ENCODE data around the gene TARS3. TPM values are rescaled to one million over a fixed set of nuclear protein-coding genes. Genes with fewer than 3 reads are reported as not detected.

Gene TARS3
- total RNA-seq, 4 donors from 2014 or later: 7.7 to 36.3 (median 19.9) TPM

DNA sequence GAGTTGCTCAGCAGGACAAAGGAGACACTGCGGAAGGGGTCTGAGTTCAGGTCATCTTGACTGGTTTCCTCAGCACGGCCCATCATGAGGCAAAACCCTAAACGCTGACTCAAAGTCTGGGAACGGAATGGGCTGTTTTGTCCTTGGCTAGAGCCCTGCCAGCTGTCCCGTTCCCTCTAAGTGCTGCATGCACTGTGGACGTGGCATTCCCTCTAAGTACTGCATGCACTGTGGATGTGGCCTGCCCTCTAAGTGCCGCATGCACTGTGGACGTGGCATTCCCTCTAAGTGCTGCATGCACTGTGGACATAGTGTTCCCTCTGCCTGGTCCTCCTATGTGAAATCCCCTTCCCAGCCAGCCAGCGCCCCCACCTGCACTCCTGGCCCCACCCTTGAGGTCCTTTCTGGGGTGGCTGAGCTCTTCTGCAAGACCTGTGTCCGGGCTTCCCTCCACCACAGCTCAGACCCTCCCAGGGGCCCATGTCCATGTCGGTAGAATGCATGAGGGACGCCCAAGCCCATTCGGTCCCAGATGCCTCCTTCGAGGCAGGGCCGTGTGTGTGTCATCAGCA is 108.8 kb downstream of the TARS3 start:
- H3K9me3 ChIP-seq: no peaks in the 10 kb centered on the region
- TF ChIP-seq, protein P1, sequence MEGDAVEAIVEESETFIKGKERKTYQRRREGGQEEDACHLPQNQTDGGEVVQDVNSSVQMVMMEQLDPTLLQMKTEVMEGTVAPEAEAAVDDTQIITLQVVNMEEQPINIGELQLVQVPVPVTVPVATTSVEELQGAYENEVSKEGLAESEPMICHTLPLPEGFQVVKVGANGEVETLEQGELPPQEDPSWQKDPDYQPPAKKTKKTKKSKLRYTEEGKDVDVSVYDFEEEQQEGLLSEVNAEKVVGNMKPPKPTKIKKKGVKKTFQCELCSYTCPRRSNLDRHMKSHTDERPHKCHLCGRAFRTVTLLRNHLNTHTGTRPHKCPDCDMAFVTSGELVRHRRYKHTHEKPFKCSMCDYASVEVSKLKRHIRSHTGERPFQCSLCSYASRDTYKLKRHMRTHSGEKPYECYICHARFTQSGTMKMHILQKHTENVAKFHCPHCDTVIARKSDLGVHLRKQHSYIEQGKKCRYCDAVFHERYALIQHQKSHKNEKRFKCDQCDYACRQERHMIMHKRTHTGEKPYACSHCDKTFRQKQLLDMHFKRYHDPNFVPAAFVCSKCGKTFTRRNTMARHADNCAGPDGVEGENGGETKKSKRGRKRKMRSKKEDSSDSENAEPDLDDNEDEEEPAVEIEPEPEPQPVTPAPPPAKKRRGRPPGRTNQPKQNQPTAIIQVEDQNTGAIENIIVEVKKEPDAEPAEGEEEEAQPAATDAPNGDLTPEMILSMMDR (IDR thresholded peaks at IDR 0.05): no peak
- no peak for TF ChIP-seq POLR2A (IDR thresholded peaks at IDR 0.05)
- H3K4me1 ChIP-seq: peaks cover 0 to 28% (median 2%) of the 10 kb centered on the region in 4 donors
- DNase-seq: no peak
- H3K27me3 ChIP-seq: no peaks in the 10 kb centered on the region
- no peak overlapping the region for H3K27ac ChIP-seq
- no peak overlapping the region for H3K4me3 ChIP-seq
- no peaks in the 10 kb centered on the region for H3K36me3 ChIP-seq

DNA sequence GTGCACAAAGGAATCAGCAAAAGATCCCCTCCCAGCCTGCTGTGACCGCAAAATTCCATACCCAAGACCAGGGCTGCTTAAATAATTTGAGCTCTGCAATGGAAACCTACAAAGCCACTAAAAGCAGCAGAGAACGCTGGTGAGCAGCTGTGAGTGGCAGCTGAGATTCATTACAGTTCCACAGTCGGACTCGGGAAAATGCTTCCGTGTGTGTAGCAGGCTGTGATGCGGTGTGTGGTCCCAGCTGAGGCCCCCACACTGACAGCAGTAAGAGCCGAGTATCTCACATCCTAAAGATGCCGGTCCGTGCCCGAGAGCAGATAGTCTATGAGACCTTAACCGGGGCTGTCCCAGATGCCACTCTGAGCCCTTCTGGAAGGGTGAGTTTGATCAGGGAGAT is 109.5 kb downstream of the TARS3 start:
- Histone ChIP-seq H3K4me1 (peaks cover 0 to 28% (median 2%) of the 10 kb centered on the region in 4 donors), H3K4me3 (no peak overlapping the region), H3K36me3 (no peaks in the 10 kb centered on the region), H3K27me3 (no peaks in the 10 kb centered on the region), H3K27ac (no peak overlapping the region), H3K9me3 (no peaks in the 10 kb centered on the region)
- TF ChIP-seq, protein P1 (IDR thresholded peaks at IDR 0.05): no peak
- DNase-seq: no peak

DNA sequence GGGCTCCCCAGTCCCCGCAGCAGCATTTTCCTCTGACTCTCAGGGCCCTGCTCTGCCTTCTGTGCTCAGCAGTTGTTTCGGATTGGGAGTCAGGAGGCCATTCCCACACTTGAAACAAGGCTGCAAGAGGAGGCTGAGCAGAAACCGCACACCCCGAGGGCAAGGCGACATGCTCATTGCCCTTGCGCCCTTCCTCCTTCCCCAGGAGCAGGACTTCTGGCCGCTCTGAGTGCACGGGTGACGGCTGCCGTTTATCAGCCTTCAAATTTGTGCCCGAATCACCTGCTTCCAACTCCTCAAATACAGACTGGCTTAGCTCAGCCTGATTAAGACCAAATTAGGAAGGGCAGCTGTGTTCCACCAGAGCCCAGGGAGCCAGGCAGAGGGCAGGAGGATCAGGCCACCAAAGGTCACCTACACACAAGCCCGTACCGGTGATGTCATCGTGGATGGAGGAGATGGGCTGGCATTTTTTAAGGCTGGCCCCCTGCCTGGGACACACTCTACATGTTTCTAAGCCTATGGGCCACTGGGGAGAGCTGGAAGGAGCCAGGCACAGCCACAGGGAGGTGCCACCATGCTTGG is 110.2 kb downstream of the TARS3 start:
- Histone ChIP-seq H3K4me1 (peaks cover 0 to 28% (median 2%) of the 10 kb centered on the region in 4 donors), H3K4me3 (no peak overlapping the region), H3K36me3 (no peaks in the 10 kb centered on the region), H3K27ac (no peak overlapping the region), H3K27me3 (no peaks in the 10 kb centered on the region), H3K9me3 (no peaks in the 10 kb centered on the region)
- DNase-seq: no peak
- TF ChIP-seq POLR2A (IDR thresholded peaks at IDR 0.05): no peak
- TF ChIP-seq, protein P1 (IDR thresholded peaks at IDR 0.05): no peak

DNA sequence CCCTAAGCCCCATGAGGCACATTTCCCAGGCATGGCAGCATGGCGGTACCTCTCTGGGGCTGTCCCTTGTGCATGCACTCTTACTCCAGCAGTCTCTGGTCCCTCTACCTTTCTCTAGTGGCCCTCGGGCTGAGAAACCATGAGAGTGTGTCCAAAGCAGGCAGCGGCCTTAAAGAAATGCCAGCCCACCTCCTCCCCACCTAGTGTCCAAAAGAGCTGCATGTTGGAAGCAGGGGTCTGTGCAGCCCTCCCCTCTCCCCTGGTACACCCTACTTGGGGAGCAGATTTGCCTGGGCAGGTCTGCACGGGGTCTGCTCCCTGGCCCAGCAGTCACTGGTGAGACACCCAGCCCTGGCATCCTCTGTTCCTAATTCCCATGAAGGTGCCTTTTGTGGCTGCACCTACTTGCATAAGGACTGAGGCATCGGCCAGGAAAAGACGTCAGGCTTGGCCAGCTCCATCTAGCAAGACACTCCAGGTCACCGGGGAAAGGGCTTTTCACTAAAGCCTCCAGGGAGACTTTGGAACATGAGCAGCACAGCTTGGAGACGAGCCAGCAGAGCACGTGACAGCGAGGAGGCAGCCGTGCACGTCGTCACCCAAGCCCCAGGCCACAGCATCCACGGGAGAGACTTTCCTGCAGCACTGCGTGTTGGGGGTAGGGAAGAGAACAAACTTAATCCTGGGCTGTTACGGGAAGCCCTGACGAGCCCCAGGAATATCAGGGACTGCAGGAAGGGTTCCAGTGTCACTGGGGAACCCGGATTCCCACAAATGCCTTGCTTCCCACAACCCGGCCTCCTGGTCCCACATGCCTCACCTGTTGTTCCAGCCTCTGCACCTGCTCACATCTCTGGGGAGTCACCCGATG is 110.9 kb downstream of the TARS3 start:
- DNase-seq: peak in 2 of 3 donors; percentile 87 to 88
- H3K27ac ChIP-seq: no peak overlapping the region
- TF ChIP-seq, protein P1 (IDR thresholded peaks at IDR 0.05): no peak
- TF ChIP-seq POLR2A (IDR thresholded peaks at IDR 0.05): no peak

DNA sequence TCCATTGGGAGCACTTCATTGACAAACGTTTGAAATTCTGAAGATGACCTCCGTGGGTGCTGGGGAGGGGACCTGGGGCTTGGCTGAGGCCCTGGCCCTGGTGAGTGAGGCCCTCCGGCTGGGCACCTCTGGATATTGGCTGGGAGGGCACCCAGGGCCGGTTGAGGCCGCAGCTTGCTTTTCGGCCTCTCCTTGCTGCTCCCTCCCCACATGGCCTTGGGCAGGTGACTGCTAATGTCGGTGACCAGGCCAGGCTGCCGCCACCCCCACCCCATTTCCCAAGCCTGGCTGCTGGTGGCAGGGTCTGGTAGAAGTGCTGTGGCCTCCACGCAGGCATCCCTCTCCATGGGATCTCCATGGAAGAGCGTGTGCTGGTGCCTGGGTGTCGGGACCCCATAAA is 111.6 kb downstream of the TARS3 start:
- TF ChIP-seq, protein P1 (IDR thresholded peaks at IDR 0.05): no peak
- no peak for TF ChIP-seq POLR2A (IDR thresholded peaks at IDR 0.05)
- no peaks in the 10 kb centered on the region for H3K27me3 ChIP-seq
- H3K36me3 ChIP-seq: no peaks in the 10 kb centered on the region
- DNase-seq: no peak
- H3K9me3 ChIP-seq: no peaks in the 10 kb centered on the region
- H3K4me1 ChIP-seq: peaks cover 0 to 28% (median 2%) of the 10 kb centered on the region in 4 donors
- H3K27ac ChIP-seq: no peak overlapping the region
- H3K4me3 ChIP-seq: no peak overlapping the region

More for the DNA sequence above, 110.9 kb downstream of the TARS3 start:
- Histone ChIP-seq H3K4me3 (no peak overlapping the region), H3K4me1 (peaks cover 0 to 28% (median 2%) of the 10 kb centered on the region in 4 donors), H3K36me3 (no peaks in the 10 kb centered on the region), H3K9me3 (no peaks in the 10 kb centered on the region), H3K27me3 (no peaks in the 10 kb centered on the region)

All from Peyer's patch (tissue), 4 donors.